ENCODE results near the gene MFSD6.

- no peak for TF ChIP-seq POLR2A (IDR thresholded peaks at IDR 0.05; ENCODE audit: low read length)
- TF ChIP-seq GATA1 (IDR thresholded peaks at IDR 0.05; ENCODE audit: low read depth, low read length): no peak
These were observed 2.2 kb upstream of the MFSD6 start for GRCh38 chr2:190405995-190406394.
